Measurements from ENCODE around the gene GRM5.

Gene GRM5

DNA sequence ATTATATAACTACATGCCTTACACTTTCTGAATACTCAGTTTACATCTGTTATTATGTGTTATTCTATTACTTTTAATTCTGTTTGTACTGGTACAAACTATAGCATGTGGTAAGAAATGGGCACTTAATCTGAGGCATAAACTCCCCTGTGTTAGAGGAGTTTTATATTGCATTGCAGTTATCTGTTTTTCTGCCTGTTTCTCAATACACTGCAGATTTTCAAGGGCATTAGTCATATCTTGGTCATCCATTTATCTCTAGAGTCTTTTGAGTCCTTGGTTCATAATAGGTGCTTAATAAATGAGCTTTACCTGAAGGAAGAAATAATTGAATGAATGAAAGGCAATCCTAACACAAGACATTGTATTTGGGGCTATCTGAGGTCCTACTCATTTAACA is 545.4 kb downstream of the GRM5 start:
- no peak for TF ChIP-seq ZFX (IDR thresholded peaks at IDR 0.05; ENCODE audit: borderline replicate concordance)
- TF ChIP-seq, protein P1, sequence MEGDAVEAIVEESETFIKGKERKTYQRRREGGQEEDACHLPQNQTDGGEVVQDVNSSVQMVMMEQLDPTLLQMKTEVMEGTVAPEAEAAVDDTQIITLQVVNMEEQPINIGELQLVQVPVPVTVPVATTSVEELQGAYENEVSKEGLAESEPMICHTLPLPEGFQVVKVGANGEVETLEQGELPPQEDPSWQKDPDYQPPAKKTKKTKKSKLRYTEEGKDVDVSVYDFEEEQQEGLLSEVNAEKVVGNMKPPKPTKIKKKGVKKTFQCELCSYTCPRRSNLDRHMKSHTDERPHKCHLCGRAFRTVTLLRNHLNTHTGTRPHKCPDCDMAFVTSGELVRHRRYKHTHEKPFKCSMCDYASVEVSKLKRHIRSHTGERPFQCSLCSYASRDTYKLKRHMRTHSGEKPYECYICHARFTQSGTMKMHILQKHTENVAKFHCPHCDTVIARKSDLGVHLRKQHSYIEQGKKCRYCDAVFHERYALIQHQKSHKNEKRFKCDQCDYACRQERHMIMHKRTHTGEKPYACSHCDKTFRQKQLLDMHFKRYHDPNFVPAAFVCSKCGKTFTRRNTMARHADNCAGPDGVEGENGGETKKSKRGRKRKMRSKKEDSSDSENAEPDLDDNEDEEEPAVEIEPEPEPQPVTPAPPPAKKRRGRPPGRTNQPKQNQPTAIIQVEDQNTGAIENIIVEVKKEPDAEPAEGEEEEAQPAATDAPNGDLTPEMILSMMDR (IDR thresholded peaks at IDR 0.05) = no peak
- H3K27ac ChIP-seq = no peak overlapping the region

DNA sequence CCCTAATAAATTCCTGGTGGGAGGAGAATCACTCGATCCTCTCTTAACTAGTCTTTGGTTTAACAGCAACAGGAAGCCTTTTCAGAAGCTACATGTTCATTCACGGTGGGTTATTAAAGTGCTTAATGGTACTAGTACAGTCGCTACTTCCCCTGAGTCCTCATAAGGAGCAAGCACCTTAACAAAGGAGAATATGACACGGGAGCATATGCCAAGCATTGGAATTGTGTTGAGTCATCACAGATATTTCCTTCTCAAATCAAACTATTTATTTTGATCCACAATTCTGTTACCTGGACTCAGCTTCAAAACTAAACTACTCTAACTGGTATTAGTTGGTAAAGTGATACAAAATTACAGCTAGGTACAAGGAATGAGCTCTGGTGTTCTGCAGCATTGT is 550.8 kb downstream of the GRM5 start:
- H3K27ac ChIP-seq = no peak overlapping the region
- no peak for TF ChIP-seq ZFX (IDR thresholded peaks at IDR 0.05; ENCODE audit: borderline replicate concordance)
- TF ChIP-seq, protein P1 (IDR thresholded peaks at IDR 0.05) = no peak

- TF ChIP-seq, protein P1 (IDR thresholded peaks at IDR 0.05) = no peak
- TF ChIP-seq ZFX (IDR thresholded peaks at IDR 0.05; ENCODE audit: borderline replicate concordance) = no peak
Measured at GRCh38 chr11:88511006-88511405, 554.8 kb downstream of the GRM5 start.

DNA sequence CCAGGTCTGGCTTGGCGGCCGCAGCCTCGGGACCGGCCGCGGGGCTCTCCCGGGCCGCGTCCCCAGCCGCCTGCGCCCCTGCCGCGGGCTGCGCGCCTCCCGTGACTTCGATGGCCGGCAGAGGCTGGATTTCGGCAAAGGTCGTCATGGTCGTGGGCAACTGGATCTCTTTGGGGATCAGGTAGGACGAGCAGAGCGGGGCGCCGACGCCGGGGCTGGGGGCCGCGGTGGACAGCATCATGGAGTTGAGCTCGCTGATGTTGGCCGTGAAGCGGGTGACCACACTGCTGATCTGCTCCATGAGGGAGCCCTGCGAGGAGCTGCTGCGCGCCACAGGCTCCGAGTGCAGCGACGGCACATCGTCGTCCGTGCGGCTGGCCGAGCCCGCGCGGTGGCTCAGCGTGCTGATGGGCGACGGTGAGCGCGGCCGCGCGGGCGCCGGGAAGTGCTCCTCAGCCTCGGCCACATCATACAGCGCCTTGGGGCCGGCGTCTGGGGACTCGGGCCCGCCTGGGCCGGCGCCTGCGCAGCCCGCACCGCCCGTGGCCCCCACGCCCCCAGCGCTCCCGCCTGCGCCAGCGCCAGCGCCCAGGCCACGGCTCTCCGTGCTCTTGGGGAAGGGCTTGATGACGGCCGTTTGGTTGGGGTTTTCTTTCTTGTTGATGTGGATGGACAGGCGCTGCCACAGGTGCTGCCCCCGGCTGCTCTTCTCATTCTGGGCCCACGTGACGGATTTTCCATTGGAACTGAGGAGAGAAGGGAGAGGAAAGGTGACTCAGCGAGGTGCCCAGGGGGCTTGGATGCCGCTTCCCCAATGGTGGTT is 556.8 kb downstream of the GRM5 start:
- TF ChIP-seq, protein P1 (IDR thresholded peaks at IDR 0.05) = no peak
- TF ChIP-seq ZFX (IDR thresholded peaks at IDR 0.05; ENCODE audit: borderline replicate concordance) = no peak
- no peak overlapping the region for H3K27ac ChIP-seq

More at GRCh38 chr11:88511006-88511405, 554.8 kb downstream of the GRM5 start:
- no peak overlapping the region for H3K27ac ChIP-seq

- no peak overlapping the region for H3K27ac ChIP-seq
- TF ChIP-seq, protein P1 (IDR thresholded peaks at IDR 0.05) = no peak
- no peak for TF ChIP-seq ZFX (IDR thresholded peaks at IDR 0.05; ENCODE audit: borderline replicate concordance)
Measured at GRCh38 chr11:88508418-88508758, 557.4 kb downstream of the GRM5 start.

DNA sequence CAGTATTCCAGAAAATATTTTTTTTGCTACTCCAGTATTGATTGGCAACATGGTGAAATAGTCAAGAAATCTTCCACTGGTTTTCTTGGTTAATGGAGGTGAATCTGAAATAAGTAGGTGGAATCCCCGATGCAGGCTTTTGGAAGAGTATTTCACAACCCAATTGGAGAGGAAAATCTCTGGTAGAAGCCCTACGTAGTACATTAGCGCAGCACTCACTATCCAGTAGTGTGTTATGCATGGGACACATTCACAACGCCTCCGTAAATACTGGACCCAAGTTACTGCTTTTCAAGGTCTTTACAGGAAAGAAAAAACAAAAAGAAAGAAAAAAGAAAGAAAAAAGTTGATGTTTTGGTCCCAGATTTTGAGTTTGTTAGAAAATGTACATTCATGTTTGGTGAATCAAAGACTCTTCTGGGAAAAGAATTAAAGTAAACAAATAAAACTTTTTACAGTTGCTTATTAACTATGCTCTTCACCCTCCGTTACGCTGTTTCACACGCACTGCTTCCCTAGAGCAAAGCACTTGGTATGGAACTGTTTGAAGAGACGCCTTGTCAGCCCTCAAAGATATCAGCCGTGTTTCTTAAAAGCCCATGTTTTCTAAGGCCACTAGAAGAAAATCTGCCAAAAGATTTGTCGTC is 557.9 kb downstream of the GRM5 start:
- TF ChIP-seq ZFX (IDR thresholded peaks at IDR 0.05; ENCODE audit: borderline replicate concordance) = no peak
- TF ChIP-seq, protein P1 (IDR thresholded peaks at IDR 0.05) = no peak
- no peak overlapping the region for H3K27ac ChIP-seq

- no peak for TF ChIP-seq ZFX (IDR thresholded peaks at IDR 0.05; ENCODE audit: borderline replicate concordance)
- TF ChIP-seq, protein P1 (IDR thresholded peaks at IDR 0.05) = no peak
- no peak overlapping the region for H3K27ac ChIP-seq
Measured at GRCh38 chr11:88501541-88501940, 564.2 kb downstream of the GRM5 start.
